DOHH2 (cell line): ENCODE results near the gene SLC2A11.
A peak's percentile ranks its signal among the peaks of the same experiment; 100 is the strongest.

Source experiments
- H3F3A ChIP-seq: fragments of 200-600 bp; sonication (generic), shearing (Covaris generic); 2 replicates; pipeline ENCODE4 v1.6.0; 2016; ENCODE audit warnings: antibody characterized with exemption, mild to moderate bottlenecking; ENCODE audit not compliant: control insufficient read depth, insufficient read depth
- H3K27ac ChIP-seq: fragments of 200-600 bp; sonication (generic); 2 replicates; pipeline ENCODE4 v1.5.1; 2014; ENCODE audit warnings: low read depth, mild to moderate bottlenecking, low read length, moderate library complexity
- H3K27me3 ChIP-seq: fragments of 200-600 bp; sonication (generic); 2 replicates; pipeline ENCODE4 v1.6.1; 2014; ENCODE audit warnings: mild to moderate bottlenecking, low read length, mixed read lengths; ENCODE audit not compliant: control insufficient read depth
- H3K36me3 ChIP-seq: fragments of 200-600 bp; sonication (generic); 2 replicates; pipeline ENCODE4 v1.6.1; 2014; ENCODE audit warnings: mild to moderate bottlenecking, low read length, moderate library complexity, mixed read lengths; ENCODE audit not compliant: control insufficient read depth
- H3K4me1 ChIP-seq: fragments of 200-600 bp; sonication (generic); 2 replicates; pipeline ENCODE4 v1.6.1; 2014; ENCODE audit warnings: mild to moderate bottlenecking, low read length, mixed read lengths; ENCODE audit not compliant: control insufficient read depth
- H3K4me2 ChIP-seq: fragments of 200-600 bp; sonication (generic); 2 replicates; pipeline ENCODE4 v1.6.0; 2014; ENCODE audit warnings: mild to moderate bottlenecking, low read length, moderate library complexity
- H3K4me3 ChIP-seq: fragments of 200-600 bp; sonication (generic); 2 replicates; pipeline ENCODE4 v1.5.1; 2014; ENCODE audit warnings: mild to moderate bottlenecking, low read length, mixed read lengths
- H3K79me2 ChIP-seq: fragments of 200-600 bp; sonication (generic); 2 replicates; pipeline ENCODE4 v1.6.1; 2014; ENCODE audit warnings: mild to moderate bottlenecking, low read length, mixed read lengths; ENCODE audit not compliant: control insufficient read depth
- H3K9me2 ChIP-seq: fragments of 200-600 bp; sonication (generic); replicated peaks from 2 replicates; pipeline ENCODE4 v1.6.1; 2014; ENCODE audit warnings: mild to moderate bottlenecking, low read length, mixed read lengths; ENCODE audit not compliant: control insufficient read depth
- H3K9me3 ChIP-seq: fragments of 200-600 bp; sonication (generic); 2 replicates; pipeline ENCODE4 v1.6.1; 2014; ENCODE audit warnings: antibody characterized with exemption, low read length, mixed read lengths; ENCODE audit not compliant: control insufficient read depth, insufficient read depth
- H4K20me1 ChIP-seq: fragments of 200-600 bp; sonication (generic); 2 replicates; pipeline ENCODE4 v1.6.0; 2014; ENCODE audit warnings: low read depth, mild to moderate bottlenecking, antibody characterized with exemption, low read length, moderate library complexity; ENCODE audit not compliant: control insufficient read depth, insufficient read depth
- CTCF ChIP-seq: fragments of 200-600 bp; sonication (generic); IDR thresholded peaks from one replicate; pipeline ENCODE4 v1.5.1; 2014; ENCODE audit warnings: antibody characterized with exemption, mild to moderate bottlenecking, low read depth, low read length; ENCODE audit not compliant: poor library complexity, severe bottlenecking
- EZH2phosphoT487 ChIP-seq: fragments of 200-600 bp; sonication (generic); IDR thresholded peaks from 2 replicates; pipeline ENCODE4 v1.6.1; 2017; ENCODE audit warnings: borderline replicate concordance, mild to moderate bottlenecking, antibody characterized with exemption, low read length, moderate library complexity, mixed read lengths

Gene SLC2A11

GRCh38 chr22:23824476-23825245, 33.0 kb upstream of the SLC2A11 start:
- TF ChIP-seq EZH2phosphoT487 (no peak), CTCF (no peak)
- Histone ChIP-seq H3K9me3 (no peaks in the 10 kb centered on the region), H3K4me3 (no peak overlapping the region), H3K9me2 (no peaks in the 10 kb centered on the region), H3K27me3 (no peaks in the 10 kb centered on the region), H3K36me3 (peaks cover 94% of the 10 kb centered on the region), H3K4me1 (peaks cover 97% of the 10 kb centered on the region), H3F3A (peaks cover 19% of the 10 kb centered on the region), H3K27ac (peak overlapping the region; percentile 91), H3K79me2 (peaks cover 77% of the 10 kb centered on the region), H3K4me2 (peak overlapping the region; percentile 67), H4K20me1 (no peaks in the 10 kb centered on the region)

- Histone ChIP-seq H3K4me3 (peak overlapping the region; percentile 47), H3K9me2 (no peaks in the 10 kb centered on the region), H3K36me3 (peaks cover 96% of the 10 kb centered on the region), H4K20me1 (no peaks in the 10 kb centered on the region), H3K4me1 (peaks cover 97% of the 10 kb centered on the region), H3K79me2 (peaks cover 80% of the 10 kb centered on the region), H3K27me3 (no peaks in the 10 kb centered on the region), H3K9me3 (no peaks in the 10 kb centered on the region), H3F3A (peaks cover 25% of the 10 kb centered on the region), H3K4me2 (peak overlapping the region; percentile 67), H3K27ac (peak overlapping the region; percentile 91)
- TF ChIP-seq EZH2phosphoT487 = no peak
- TF ChIP-seq CTCF = no peak
These were observed 32.3 kb upstream of the SLC2A11 start for GRCh38 chr22:23825246-23825905.

DNA sequence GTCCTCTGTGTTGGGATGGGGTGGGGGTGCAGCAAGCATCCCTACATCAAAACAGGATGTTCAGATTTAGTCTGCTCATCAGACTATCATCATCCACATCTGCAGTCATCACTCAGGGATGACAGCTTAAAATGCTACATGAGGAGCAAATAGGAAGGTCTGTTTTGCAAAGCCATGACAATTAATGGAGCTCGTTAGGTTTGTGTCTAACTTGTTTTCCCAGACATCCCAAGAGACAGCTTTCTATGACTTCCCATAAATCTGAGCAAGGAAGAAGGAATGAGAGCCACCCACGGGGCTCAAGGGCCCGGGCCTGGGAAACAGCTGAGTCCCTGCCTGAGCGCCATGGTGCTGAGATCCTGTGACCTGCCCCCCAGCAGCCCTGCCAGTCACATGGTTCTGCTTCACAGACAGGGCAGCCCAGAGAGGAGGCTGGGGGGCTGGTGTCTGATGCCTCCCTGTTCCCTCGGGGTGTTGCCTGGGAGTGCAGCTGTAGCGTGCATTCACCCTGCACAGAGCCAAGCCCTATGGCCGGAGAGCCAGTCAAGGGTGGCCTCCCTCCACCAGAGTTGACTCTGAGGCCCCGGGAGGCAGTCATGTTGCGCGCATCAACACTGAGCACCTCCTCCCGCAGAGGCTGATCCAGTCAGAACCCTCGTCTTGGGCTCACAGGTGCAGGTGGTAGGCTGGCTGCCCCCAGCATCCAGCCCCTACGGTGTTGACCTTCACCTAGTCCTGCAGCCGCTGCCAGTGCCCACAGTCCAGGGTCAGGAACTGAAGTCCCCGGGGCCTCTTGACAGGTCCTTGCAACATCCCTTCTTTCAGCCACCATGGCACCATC, 30.9 kb upstream of the SLC2A11 start:
- H3K4me3 ChIP-seq = peak overlapping the region; percentile 47
- peaks cover 96% of the 10 kb centered on the region for H3K36me3 ChIP-seq
- TF ChIP-seq EZH2phosphoT487 (no peak), CTCF (no peak)
- H3K27me3 ChIP-seq = no peaks in the 10 kb centered on the region
- H4K20me1 ChIP-seq = no peaks in the 10 kb centered on the region; the same call in 1 of the 2 replicates
- peak overlapping the region; percentile 91 for H3K27ac ChIP-seq
- H3F3A ChIP-seq = peaks cover 25% of the 10 kb centered on the region
- peaks cover 97% of the 10 kb centered on the region for H3K4me1 ChIP-seq
- peaks cover 85% of the 10 kb centered on the region for H3K79me2 ChIP-seq
- peak overlapping the region; percentile 67 for H3K4me2 ChIP-seq
- H3K9me2 ChIP-seq = no peaks in the 10 kb centered on the region
- no peaks in the 10 kb centered on the region for H3K9me3 ChIP-seq
